ENCODE data around the gene PTGER4.
"Not testable (repeated sequence)": the region's sequence is repeated elsewhere in the genome, so short reads cannot be mapped to it uniquely, and the experiment has no call there.

PTGER4 gene

GRCh38 chr5:40689438-40689837 lies 9.7 kb downstream of the PTGER4 start:
- peak; percentile 90 for DNase-seq (ENCODE audit: low read depth)

GRCh38 chr5:40690267-40690666 lies 10.6 kb downstream of the PTGER4 start:
- no peak for DNase-seq (ENCODE audit: low read depth)

- no peak for DNase-seq (ENCODE audit: low read depth)
These were observed 12.2 kb downstream of the PTGER4 start for GRCh38 chr5:40691894-40692293.

GRCh38 chr5:40694433-40694832 lies 14.7 kb downstream of the PTGER4 start:
- DNase-seq (ENCODE audit: low read depth), result no peak

GRCh38 chr5:40700116-40700782 lies 20.5 kb downstream of the PTGER4 start:
- DNase-seq (ENCODE audit: low read depth), result no peak

- not testable (repeated sequence) for DNase-seq (ENCODE audit: low read depth)
These were observed 22.3 kb downstream of the PTGER4 start for GRCh38 chr5:40702027-40702426.

GRCh38 chr5:40705484-40705883 lies 25.8 kb downstream of the PTGER4 start:
- DNase-seq (ENCODE audit: low read depth), result not testable (repeated sequence)

- not testable (repeated sequence) for DNase-seq (ENCODE audit: low read depth)
These were observed 30.9 kb downstream of the PTGER4 start for GRCh38 chr5:40710575-40710974.

GRCh38 chr5:40714001-40714400 lies 34.3 kb downstream of the PTGER4 start:
- DNase-seq (ENCODE audit: low read depth), result no peak

- DNase-seq (ENCODE audit: low read depth), result peak; percentile 9
These were observed 36.3 kb downstream of the PTGER4 start for GRCh38 chr5:40716000-40716399.

GRCh38 chr5:40716590-40716989 lies 36.9 kb downstream of the PTGER4 start:
- no peak for DNase-seq (ENCODE audit: low read depth)

GRCh38 chr5:40717281-40717680 lies 37.6 kb downstream of the PTGER4 start:
- peak; percentile 73 for DNase-seq (ENCODE audit: low read depth)

- no peak for DNase-seq (ENCODE audit: low read depth)
These were observed 40.4 kb downstream of the PTGER4 start for GRCh38 chr5:40720069-40720468.

- not testable (repeated sequence) for DNase-seq (ENCODE audit: low read depth)
These were observed 42.8 kb downstream of the PTGER4 start for GRCh38 chr5:40722497-40722911.

GRCh38 chr5:40733434-40733833 lies 53.7 kb downstream of the PTGER4 start:
- DNase-seq (ENCODE audit: low read depth), result no peak

- DNase-seq (ENCODE audit: low read depth), result no peak
These were observed 54.3 kb downstream of the PTGER4 start for GRCh38 chr5:40733879-40734563.

- DNase-seq (ENCODE audit: low read depth), result no peak
These were observed 55.3 kb downstream of the PTGER4 start for GRCh38 chr5:40734986-40735385.

- DNase-seq (ENCODE audit: low read depth), result no peak
These were observed 55.9 kb downstream of the PTGER4 start for GRCh38 chr5:40735609-40736008.

GRCh38 chr5:40736103-40736875 lies 56.6 kb downstream of the PTGER4 start:
- DNase-seq (ENCODE audit: low read depth), result peak; percentile 42

GRCh38 chr5:40738502-40738901 lies 58.8 kb downstream of the PTGER4 start:
- no peak for DNase-seq (ENCODE audit: low read depth)
